GM10847 (cell line): Measurements from ENCODE around the gene PTPRG.

Experiments
- POLR2A ChIP-seq: IDR thresholded peaks from 2 replicates; pipeline ENCODE4 v1.6.1; 2011; ENCODE audit not compliant: insufficient read length; ENCODE audit errors: extremely low read depth

The PTPRG gene

GRCh38 chr3:61948699-61949305 lies 387.4 kb downstream of the PTPRG start:
- no peak for TF ChIP-seq POLR2A

DNA sequence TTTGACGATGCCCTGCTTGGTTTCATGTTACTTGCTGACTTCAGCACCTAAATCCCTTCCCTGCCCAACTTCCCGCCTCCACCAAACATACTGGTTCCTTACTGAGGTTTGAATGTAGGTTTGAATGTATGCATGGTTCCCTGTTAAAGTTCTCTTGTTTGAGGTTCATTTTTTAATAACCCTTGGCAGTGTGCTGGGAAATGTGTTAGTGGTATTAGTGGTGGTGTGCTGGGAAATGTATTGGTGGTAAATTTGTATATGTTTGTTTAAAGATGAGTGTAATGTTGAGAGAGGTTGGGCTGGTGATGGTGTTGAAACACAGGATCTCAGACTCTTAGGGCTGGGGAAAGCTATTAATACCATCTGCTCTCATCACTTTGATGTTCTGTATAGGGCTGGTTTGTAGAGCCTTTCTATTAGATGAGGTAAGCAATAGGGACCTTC lies 392.7 kb downstream of the PTPRG start:
- no peak for TF ChIP-seq POLR2A

GRCh38 chr3:61955483-61955882 lies 394.1 kb downstream of the PTPRG start:
- no peak for TF ChIP-seq POLR2A

GRCh38 chr3:61956236-61956635 lies 394.9 kb downstream of the PTPRG start:
- no peak for TF ChIP-seq POLR2A

- TF ChIP-seq POLR2A: no peak
Observed at GRCh38 chr3:61957259-61957658, 395.9 kb downstream of the PTPRG start.

DNA sequence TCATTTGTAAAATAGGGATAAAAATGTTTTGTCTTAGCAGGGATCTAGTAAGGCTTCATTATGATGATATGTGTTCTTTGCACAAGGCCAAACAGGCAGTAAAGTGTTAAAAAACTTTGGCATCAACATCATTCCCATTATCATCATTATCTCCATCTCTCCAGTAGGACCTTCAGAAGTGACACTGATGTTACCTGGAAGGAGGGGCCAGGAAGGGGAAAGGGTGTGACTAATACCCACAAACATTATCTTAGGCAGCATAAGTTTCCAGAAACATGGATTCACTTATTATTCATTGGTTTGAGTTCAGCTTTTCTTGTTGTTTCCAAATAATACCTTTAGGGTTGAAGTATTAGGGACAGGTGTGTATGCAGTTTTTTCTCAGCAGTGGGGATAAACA lies 399.6 kb downstream of the PTPRG start:
- no peak for TF ChIP-seq POLR2A

DNA sequence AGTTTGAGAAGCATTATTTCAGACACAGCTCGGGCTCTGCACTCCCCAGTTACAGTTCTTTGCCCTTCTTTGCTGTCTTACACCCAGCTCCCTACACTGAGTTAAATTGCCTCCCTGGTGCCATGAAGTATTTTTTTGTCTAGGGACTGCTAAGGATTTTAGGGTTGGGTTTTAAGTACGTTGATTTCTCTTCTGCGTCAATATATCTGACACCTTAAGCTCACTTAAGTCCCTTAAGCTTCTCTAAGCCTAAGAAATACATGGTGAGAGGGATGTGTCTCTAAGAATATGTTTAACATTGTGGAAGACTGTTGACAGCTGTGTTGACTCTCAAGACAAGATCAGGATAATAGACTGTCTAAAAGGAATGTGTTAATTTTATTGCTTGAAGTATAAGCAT lies 400.5 kb downstream of the PTPRG start:
- no peak for TF ChIP-seq POLR2A

DNA sequence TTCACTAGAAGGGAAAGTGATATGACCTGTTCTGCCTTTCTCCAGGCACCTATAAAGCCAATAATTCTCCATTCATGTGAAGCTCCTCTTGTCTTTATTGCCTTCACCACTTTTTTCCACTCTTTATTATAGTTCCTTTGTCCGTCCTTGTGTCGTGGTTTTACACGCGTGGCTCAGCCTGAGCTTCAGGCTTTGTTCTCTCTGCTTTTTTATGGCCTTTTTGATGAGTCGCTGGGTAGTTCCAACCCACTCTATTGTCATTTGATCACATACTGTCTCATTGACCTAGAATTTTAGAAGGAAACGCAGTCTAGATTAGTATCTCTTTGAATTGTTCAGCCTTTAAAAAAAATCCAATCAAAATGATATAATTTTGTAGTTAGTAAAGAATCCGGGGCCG lies 403.2 kb downstream of the PTPRG start:
- TF ChIP-seq POLR2A: no peak

DNA sequence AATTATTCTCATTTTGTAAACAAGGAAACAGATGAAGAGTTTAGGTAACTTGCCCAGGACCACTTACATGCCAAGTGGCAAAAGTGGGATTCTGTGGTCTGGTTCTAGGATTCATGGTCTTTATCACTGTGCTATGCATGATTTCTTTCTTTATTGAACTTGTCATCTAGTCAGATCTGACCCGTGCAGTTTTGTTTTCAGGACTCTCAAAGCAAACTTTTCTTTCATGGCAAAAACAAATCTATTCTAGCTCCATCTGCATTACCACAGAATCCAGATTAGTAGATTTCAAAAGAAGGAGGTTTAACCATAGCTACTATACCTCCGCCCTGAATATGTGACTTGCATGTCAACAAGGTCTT lies 404.4 kb downstream of the PTPRG start:
- no peak for TF ChIP-seq POLR2A

GRCh38 chr3:61966200-61966599 lies 404.8 kb downstream of the PTPRG start:
- TF ChIP-seq POLR2A: no peak

DNA sequence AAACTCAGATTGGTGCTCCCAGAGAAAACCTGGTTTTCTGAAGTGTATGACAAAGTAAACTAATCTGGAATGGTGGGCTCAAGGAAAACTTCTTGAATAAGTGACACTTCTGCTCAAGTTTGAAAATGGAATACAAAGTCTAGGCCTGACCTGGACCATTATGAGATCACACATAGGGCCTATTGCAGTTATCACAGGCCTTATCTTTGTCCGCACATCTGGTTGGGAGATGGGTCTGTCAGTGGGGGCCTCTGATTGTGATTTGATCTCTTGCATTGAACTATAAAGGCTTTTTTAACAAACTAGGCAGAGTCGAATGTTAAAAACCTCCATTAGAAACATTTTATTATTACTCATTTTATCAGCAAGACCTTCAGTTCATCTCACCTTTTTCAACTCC lies 405.6 kb downstream of the PTPRG start:
- no peak for TF ChIP-seq POLR2A

DNA sequence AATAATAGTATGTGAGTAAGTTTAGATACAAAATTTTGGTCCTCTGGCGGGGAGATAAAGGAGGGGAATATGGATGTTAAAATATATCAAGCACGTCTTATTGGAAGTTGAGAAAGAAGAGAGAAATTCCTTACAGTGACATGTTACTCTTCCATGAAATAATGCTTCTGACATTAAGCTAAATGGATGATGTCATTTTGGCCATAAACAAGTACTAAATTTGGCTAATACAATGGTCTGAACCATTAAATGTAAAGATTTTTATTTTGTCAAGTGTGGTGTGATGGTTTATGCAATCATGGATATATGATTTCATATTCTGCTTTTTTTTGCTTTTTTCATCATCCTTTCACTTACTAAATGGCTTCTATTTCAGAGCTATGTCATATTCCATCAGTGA lies 406.6 kb downstream of the PTPRG start:
- TF ChIP-seq POLR2A: no peak

- TF ChIP-seq POLR2A: no peak
Observed at GRCh38 chr3:61974662-61975061, 413.3 kb downstream of the PTPRG start.

GRCh38 chr3:61975199-61975598 lies 413.8 kb downstream of the PTPRG start:
- no peak for TF ChIP-seq POLR2A

DNA sequence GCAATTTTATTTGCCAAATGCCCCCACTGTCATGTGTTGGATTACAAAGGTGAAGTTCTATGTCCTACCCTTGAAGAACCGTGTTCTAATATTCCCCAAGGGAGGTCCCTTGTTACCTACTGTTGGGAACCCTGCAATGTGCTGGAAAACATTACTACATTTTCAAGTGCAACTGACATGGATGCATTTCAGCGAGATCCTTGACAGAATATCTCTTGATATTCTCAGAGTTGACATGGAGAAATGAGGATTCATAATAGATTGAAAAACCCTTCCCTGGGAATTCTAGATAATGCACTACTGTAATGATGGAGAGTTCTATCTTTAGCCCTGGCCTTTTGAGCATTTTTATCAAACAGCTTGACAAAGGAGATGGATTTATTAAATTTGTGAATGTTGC lies 414.6 kb downstream of the PTPRG start:
- TF ChIP-seq POLR2A: no peak

GRCh38 chr3:61978460-61979419 lies 417.4 kb downstream of the PTPRG start:
- TF ChIP-seq POLR2A: no peak
